ENCODE results near the gene SRL. TPM values are rescaled to one million over a fixed set of nuclear protein-coding genes. Genes with fewer than 3 reads are reported as not detected.

The SRL gene
- total RNA-seq, 1 experiment from 2014 or later, result 0.11 TPM

DNA sequence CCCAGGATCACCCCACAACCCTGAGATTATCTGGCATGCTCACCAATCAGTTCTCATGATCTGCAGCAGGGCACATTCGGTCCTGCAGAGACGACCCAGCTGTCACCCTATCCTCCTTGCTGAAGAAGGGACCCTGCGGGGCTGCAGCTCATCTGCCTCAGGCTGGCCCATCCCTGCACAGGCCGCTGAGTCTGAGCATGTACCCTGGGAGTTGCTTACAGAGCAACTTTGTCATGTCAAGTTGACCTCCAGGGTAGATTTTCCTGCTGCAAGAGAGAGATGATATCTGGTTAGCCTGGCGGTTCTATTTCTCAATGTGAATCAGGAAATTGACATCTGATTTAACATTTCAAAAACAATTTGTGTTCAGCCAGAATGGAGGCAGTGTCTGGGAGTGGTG lies 89.6 kb downstream of the SRL start:
- CTCF ChIA-PET, result no interaction called here
- ATAC-seq (no peak), DNase-seq (ENCODE audit: low spot score) (no peak)
- Mint-ChIP-seq H3K4me1 (no peaks in the 10 kb centered on the region), H3K27me3 (ENCODE audit: low read depth) (no peaks in the 10 kb centered on the region), H3K27ac (no peak overlapping the region), H3K9me3 (peaks cover 8% of the 10 kb centered on the region; the same call in 1 of the 2 replicates), H3K36me3 (no peaks in the 10 kb centered on the region), H3K4me3 (no peak overlapping the region)
- TF ChIP-seq ZNF423 (CRISPR knock-in tag; IDR thresholded peaks at IDR 0.05) (no peak), SMAD3 (CRISPR knock-in tag; IDR thresholded peaks at IDR 0.05; ENCODE audit: borderline replicate concordance) (no peak)
- TF ChIP-seq, protein P1, sequence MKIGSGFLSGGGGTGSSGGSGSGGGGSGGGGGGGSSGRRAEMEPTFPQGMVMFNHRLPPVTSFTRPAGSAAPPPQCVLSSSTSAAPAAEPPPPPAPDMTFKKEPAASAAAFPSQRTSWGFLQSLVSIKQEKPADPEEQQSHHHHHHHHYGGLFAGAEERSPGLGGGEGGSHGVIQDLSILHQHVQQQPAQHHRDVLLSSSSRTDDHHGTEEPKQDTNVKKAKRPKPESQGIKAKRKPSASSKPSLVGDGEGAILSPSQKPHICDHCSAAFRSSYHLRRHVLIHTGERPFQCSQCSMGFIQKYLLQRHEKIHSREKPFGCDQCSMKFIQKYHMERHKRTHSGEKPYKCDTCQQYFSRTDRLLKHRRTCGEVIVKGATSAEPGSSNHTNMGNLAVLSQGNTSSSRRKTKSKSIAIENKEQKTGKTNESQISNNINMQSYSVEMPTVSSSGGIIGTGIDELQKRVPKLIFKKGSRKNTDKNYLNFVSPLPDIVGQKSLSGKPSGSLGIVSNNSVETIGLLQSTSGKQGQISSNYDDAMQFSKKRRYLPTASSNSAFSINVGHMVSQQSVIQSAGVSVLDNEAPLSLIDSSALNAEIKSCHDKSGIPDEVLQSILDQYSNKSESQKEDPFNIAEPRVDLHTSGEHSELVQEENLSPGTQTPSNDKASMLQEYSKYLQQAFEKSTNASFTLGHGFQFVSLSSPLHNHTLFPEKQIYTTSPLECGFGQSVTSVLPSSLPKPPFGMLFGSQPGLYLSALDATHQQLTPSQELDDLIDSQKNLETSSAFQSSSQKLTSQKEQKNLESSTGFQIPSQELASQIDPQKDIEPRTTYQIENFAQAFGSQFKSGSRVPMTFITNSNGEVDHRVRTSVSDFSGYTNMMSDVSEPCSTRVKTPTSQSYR (CRISPR knock-in tag; IDR thresholded peaks at IDR 0.05), result no peak
- POLR2A ChIA-PET, result no interaction called here

DNA sequence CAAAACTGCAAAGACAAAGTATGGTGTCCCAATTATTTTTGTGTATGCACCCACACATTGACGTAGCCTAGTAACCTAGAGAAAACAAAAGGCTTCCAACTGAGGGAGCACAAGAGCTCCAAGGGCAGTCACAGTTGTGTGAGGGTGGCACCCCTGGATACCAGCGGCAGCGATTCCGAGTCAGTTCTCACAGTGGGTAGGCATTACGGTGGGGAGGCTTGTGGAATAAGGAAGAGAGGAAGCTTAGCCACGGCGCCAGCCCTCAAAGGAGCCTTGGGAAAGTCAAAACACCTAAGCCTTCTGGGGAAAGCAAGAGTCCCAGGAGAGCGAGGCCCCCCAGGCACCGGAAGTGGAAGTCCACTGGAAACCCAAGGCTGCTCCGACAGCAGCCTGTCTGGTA lies 94.6 kb downstream of the SRL start:
- H3K4me1 Mint-ChIP-seq, result no peaks in the 10 kb centered on the region
- H3K27me3 Mint-ChIP-seq (ENCODE audit: low read depth), result no peaks in the 10 kb centered on the region
- no peaks in the 10 kb centered on the region for H3K9me3 Mint-ChIP-seq
- TF ChIP-seq JUN (CRISPR knock-in tag; IDR thresholded peaks at IDR 0.05) (no peak), ZNF423 (CRISPR knock-in tag; IDR thresholded peaks at IDR 0.05) (peak; percentile 82)
- no peak for ATAC-seq
- H3K27ac Mint-ChIP-seq, result no peak overlapping the region
- no peaks in the 10 kb centered on the region for H3K36me3 Mint-ChIP-seq
- no peak overlapping the region for H3K4me3 Mint-ChIP-seq
- no peak for DNase-seq (ENCODE audit: low spot score)
- ChIA-PET CTCF (interaction anchor here (1.1 to 1.4 kb wide), 2 partner anchors 106 to 107 kb away, joined by 4 read pairs; no protein-coding TSS in a partner anchor), POLR2A (interaction anchor here (0.6 kb wide), 1 partner anchor 94 kb away, joined by 4 read pairs; no protein-coding TSS in a partner anchor)

DNA sequence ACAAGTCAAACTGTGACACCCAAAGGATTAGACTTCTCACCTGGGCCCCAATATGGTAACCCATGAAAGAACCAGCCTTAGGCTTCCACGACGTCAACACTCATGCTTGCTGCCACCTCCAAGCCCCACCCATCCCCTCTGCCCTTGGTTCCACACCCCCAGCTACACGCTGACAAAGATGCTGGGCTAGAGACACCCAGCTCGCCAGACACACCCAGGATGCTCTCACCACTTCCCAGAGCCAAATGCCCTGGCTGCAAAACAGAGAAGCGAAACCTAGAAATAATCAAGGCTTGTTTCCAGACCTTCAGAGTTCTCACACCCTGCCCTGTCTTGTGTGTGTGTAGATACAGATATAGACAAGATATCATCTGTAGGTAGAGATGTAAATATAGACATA lies 99.6 kb downstream of the SRL start:
- no peak for DNase-seq (ENCODE audit: low spot score)
- H3K27me3 Mint-ChIP-seq (ENCODE audit: low read depth), result peaks cover 10% of the 10 kb centered on the region
- no peak overlapping the region for H3K27ac Mint-ChIP-seq
- H3K4me1 Mint-ChIP-seq, result peaks cover 3% of the 10 kb centered on the region; the same call in 1 of the 2 replicates
- H3K9me3 Mint-ChIP-seq, result peaks cover 24% of the 10 kb centered on the region
- H3K4me3 Mint-ChIP-seq, result no peak overlapping the region
- no peak for ATAC-seq
- ChIA-PET CTCF (no interaction called here), POLR2A (no interaction called here)
- TF ChIP-seq, protein P2, sequence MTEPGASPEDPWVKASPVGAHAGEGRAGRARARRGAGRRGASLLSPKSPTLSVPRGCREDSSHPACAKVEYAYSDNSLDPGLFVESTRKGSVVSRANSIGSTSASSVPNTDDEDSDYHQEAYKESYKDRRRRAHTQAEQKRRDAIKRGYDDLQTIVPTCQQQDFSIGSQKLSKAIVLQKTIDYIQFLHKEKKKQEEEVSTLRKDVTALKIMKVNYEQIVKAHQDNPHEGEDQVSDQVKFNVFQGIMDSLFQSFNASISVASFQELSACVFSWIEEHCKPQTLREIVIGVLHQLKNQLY (CRISPR knock-in tag; IDR thresholded peaks at IDR 0.05), result no peak
- TF ChIP-seq ETV6 (CRISPR knock-in tag; IDR thresholded peaks at IDR 0.05) (no peak), TEAD4 (CRISPR knock-in tag; IDR thresholded peaks at IDR 0.05) (no peak), ATF1 (CRISPR knock-in tag; IDR thresholded peaks at IDR 0.05) (no peak), ZNF138 (CRISPR knock-in tag; conservative IDR thresholded peaks at IDR 0.05) (no peak), HMGA2 (CRISPR knock-in tag; IDR thresholded peaks at IDR 0.05) (no peak), CREM (CRISPR knock-in tag; IDR thresholded peaks at IDR 0.05) (no peak), SMAD4 (CRISPR knock-in tag; IDR thresholded peaks at IDR 0.05) (no peak)
- TF ChIP-seq, protein P3, sequence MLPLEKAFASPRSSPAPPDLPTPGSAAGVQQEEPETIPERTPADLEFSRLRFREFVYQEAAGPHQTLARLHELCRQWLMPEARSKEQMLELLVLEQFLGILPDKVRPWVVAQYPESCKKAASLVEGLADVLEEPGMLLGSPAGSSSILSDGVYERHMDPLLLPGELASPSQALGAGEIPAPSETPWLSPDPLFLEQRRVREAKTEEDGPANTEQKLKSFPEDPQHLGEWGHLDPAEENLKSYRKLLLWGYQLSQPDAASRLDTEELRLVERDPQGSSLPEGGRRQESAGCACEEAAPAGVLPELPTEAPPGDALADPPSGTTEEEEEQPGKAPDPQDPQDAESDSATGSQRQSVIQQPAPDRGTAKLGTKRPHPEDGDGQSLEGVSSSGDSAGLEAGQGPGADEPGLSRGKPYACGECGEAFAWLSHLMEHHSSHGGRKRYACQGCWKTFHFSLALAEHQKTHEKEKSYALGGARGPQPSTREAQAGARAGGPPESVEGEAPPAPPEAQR (CRISPR knock-in tag; IDR thresholded peaks at IDR 0.05), result no peak
- TF ChIP-seq, protein P4, sequence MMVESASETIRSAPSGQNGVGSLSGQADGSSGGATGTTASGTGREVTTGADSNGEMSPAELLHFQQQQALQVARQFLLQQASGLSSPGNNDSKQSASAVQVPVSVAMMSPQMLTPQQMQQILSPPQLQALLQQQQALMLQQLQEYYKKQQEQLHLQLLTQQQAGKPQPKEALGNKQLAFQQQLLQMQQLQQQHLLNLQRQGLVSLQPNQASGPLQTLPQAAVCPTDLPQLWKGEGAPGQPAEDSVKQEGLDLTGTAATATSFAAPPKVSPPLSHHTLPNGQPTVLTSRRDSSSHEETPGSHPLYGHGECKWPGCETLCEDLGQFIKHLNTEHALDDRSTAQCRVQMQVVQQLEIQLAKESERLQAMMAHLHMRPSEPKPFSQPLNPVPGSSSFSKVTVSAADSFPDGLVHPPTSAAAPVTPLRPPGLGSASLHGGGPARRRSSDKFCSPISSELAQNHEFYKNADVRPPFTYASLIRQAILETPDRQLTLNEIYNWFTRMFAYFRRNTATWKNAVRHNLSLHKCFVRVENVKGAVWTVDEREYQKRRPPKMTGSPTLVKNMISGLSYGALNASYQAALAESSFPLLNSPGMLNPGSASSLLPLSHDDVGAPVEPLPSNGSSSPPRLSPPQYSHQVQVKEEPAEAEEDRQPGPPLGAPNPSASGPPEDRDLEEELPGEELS (CRISPR knock-in tag; IDR thresholded peaks at IDR 0.05), result no peak
- TF ChIP-seq, protein P5, sequence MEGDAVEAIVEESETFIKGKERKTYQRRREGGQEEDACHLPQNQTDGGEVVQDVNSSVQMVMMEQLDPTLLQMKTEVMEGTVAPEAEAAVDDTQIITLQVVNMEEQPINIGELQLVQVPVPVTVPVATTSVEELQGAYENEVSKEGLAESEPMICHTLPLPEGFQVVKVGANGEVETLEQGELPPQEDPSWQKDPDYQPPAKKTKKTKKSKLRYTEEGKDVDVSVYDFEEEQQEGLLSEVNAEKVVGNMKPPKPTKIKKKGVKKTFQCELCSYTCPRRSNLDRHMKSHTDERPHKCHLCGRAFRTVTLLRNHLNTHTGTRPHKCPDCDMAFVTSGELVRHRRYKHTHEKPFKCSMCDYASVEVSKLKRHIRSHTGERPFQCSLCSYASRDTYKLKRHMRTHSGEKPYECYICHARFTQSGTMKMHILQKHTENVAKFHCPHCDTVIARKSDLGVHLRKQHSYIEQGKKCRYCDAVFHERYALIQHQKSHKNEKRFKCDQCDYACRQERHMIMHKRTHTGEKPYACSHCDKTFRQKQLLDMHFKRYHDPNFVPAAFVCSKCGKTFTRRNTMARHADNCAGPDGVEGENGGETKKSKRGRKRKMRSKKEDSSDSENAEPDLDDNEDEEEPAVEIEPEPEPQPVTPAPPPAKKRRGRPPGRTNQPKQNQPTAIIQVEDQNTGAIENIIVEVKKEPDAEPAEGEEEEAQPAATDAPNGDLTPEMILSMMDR (IDR thresholded peaks at IDR 0.05), result no peak
- peaks cover 13% of the 10 kb centered on the region for H3K36me3 Mint-ChIP-seq
